ENCODE data around the gene PPARA.

DNA sequence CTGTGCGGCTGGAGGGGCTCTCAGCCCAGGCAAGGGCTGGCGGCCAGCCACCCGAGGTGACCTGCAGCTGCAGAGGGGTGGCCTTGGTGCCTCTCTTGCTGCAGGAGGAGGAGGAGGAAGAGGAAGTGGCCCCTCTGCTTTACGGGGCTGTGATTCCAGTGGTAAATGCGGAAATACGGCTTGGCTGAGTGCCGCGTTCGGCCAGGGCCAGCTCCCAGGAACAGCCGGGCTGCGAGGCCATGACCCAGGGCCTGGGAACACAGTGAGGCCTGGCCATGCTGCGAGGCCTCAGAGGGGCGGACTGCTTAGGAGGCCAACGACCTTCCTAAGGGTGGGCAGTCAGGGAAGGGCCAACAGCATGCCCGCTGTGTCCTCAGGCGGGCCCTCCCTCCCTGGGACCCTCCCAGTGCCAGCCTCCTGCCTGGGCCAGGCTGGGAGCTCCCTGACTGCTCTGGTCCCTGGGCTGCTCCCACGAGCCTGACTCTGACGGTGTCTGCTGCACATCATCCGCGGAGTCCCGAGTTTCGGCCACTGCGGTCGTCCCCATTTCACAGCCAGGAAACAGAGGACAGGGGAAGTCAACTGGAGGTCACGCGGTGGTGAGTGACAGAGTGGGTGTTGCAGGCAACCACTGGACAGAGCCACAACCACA, 20.8 kb upstream of the PPARA start:
- TF ChIP-seq, protein P1, sequence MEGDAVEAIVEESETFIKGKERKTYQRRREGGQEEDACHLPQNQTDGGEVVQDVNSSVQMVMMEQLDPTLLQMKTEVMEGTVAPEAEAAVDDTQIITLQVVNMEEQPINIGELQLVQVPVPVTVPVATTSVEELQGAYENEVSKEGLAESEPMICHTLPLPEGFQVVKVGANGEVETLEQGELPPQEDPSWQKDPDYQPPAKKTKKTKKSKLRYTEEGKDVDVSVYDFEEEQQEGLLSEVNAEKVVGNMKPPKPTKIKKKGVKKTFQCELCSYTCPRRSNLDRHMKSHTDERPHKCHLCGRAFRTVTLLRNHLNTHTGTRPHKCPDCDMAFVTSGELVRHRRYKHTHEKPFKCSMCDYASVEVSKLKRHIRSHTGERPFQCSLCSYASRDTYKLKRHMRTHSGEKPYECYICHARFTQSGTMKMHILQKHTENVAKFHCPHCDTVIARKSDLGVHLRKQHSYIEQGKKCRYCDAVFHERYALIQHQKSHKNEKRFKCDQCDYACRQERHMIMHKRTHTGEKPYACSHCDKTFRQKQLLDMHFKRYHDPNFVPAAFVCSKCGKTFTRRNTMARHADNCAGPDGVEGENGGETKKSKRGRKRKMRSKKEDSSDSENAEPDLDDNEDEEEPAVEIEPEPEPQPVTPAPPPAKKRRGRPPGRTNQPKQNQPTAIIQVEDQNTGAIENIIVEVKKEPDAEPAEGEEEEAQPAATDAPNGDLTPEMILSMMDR (IDR thresholded peaks at IDR 0.05; ENCODE audit: low read length) = no peak
- no peak for TF ChIP-seq EZH2phosphoT487 (IDR thresholded peaks at IDR 0.05; ENCODE audit: low read length)

All from MM.1S (cell line).